Activated T-cell treated with anti-CD3 and anti-CD28 coated beads, Interleukin-2, amount 50 U/mL, for 48 hours (primary cell): ENCODE measurements around the gene NAV2.
A peak's percentile ranks its signal among the peaks of the same experiment; 100 is the strongest.

Experiments used
- DNase-seq, 2 experiments: peaks; one replicate each; pipeline ENCODE4 v3.0.0-alpha.2; 2020

Gene NAV2, protein sequence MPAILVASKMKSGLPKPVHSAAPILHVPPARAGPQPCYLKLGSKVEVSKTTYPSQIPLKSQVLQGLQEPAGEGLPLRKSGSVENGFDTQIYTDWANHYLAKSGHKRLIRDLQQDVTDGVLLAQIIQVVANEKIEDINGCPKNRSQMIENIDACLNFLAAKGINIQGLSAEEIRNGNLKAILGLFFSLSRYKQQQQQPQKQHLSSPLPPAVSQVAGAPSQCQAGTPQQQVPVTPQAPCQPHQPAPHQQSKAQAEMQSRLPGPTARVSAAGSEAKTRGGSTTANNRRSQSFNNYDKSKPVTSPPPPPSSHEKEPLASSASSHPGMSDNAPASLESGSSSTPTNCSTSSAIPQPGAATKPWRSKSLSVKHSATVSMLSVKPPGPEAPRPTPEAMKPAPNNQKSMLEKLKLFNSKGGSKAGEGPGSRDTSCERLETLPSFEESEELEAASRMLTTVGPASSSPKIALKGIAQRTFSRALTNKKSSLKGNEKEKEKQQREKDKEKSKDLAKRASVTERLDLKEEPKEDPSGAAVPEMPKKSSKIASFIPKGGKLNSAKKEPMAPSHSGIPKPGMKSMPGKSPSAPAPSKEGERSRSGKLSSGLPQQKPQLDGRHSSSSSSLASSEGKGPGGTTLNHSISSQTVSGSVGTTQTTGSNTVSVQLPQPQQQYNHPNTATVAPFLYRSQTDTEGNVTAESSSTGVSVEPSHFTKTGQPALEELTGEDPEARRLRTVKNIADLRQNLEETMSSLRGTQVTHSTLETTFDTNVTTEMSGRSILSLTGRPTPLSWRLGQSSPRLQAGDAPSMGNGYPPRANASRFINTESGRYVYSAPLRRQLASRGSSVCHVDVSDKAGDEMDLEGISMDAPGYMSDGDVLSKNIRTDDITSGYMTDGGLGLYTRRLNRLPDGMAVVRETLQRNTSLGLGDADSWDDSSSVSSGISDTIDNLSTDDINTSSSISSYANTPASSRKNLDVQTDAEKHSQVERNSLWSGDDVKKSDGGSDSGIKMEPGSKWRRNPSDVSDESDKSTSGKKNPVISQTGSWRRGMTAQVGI (N-terminal part only)

DNA sequence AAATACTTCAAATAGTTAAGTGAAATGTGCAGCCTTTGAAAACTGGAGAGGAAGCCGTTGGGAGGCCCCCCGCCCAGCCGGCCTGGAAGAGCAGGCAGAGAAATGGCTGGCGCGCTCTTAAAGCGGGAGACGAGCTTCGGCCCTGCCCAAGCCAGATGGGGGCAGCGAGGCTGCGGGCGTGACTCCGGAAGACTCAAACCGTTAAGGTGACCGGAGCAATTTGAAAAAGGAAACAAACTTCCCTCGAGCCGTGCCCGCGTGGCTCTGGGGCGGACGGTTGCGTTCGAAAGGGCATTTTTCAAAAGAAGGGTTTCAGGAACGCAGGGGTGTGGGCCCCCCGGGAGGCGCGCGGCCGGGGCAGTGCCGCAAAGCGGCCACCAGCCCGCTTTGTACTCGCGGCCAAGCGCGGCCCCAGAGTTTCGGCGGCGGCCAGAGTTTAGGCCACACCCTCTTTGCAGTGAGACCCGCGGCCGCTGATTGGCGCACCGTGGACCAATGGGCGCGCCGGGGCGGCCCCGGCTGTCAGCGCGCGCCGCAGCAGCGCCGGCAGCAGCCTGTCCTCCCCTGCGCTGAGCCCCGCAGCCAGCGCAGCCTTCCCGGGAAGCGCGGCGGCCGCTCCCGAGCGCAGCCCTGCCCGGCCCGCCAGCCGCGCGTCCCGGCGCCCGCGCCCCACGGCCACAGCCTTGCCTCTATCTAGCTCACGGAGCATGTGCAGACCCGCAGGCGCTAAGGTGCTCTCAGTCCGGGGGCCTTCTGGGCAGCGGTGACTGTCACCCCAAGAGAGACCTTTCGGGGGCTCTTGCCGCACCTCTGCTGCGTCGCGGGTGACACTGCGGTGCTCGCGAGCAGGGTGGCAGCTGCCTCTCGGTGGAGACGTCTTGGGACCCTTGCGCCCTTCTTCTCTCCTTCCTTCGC is at the start of gene NAV2:
NAV2 (plus strand) TSS at position 557 of the 915 bp plus-strand sequence. CDS start 859 bp downstream, outside the sequence.
- peak; percentile 80 to 82 for DNase-seq

DNA sequence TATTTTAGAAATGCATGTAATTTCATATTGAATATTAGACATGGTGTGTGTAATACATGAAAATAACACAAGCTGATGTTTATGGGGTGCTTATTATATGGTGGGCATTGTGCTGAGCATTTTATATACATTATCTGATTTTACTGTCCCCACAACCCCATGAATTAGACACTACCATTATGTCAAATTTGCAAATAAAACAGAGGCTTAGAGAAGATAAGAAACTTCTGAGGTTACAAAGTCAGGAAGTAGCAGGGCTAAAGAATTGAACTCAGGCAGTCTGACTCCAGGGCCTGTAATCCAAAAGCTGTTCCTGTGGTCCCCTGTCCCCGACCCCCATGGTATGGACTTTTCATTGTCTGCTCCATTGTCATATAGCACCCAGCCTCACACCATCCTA is 49.4 kb upstream of the NAV2 start:
- DNase-seq: no peak

DNA sequence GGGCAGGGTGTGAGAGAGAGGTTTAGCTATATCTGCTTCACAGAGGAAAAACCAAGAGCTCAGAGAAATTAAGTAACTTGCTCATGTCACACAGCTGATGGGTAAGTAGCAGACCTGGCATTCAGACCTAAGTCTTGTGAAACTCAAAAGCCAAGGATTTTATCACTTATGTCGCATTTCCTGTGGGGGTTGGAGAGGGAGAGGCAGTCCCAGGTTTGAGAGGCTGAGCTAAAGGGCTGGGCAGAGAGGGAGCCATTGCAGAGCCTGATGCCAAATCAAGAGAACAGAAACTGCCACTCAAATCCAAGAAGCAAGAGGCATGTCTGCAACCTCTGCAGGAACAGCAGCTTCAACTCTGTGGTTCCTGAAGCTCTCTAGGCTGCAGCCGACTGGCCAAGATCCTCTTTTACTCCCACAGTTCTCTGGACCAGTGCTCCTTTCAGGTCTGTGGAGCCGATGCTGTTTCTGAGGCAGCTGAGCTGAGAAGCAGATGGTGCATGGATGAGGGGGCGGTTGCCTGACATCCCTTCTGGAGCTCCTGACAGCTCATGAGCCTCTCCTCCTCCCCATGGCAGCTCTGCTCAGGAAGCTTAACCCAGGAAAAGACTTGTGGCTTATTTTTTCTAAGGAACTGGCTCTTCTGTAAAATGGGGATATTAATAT is 47.6 kb upstream of the NAV2 start:
- no peak for DNase-seq

DNA sequence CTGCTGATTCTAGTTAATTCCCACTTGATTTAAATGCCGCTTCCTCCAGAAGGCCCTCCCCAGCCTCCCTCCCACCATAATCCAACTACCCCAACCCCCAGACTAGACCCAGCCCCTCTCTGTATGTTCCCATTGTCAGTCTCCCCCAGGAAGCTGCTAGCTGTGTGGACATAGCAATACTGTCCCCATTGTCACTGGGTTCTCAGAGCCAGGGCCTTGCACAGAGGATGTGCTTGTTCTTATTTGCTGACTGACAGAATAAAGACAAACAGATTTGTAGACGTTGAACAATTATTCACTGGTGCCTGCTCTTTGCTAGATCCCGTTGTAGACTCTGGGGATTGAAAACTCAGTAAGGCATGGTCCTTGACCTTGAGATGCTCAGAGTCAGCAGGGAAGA is 45.7 kb upstream of the NAV2 start:
- no peak for DNase-seq

DNA sequence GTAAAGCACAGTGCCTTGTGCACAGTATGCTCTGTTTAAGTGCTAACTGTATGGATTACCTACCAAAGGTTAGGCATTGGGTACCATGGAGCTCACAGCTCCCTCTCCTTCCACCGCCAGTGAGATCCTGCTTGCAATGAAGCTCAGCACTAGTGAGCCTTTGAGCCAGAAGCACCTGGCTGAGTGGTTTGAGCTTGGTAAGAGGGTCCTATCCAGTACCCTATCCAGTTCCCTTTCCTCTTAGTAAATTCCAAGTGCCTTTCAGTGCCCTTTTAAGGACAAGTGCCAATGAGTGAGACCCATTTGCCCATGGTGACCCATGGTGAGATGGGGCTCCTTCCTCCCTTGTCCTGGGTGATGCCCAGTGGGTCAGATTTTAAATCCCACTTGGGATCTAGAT is 43.1 kb upstream of the NAV2 start:
- DNase-seq: no peak

DNA sequence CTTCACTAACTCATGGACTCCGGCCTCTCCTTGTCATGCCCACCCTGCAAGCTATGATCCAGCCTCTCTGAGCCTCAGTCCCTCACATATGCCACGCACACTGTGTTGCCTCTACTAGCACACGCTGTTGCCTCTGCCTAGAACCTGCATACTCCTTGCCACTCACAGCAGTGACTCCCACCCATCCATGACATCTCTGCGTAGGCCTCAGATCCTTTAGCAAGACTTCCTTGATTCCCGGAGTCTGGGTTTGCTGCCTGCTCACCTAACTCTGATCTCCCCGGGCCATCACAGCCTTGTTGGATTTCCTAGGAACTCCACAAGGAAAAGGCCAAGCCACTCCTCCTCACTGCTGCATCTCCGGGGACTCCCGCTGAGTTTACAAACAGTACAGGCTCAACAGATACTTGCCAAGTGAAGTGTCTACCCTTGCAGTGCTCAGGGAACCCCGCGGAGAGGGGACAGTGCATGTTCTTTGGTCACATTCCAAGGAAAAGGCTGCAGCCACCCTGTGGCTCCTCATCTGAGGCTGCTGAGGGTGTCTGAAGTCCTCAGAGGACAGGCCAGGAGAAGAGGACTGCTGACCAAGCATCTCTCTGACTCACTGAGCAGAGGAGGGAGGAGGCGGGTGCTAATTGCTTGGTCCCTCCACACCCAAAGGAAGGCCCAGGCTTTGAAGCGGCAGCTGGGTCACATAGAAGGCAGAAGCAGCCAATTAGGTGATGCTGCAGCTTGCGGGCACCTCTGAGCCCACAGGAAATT is 42.4 kb upstream of the NAV2 start:
- no peak for DNase-seq

DNA sequence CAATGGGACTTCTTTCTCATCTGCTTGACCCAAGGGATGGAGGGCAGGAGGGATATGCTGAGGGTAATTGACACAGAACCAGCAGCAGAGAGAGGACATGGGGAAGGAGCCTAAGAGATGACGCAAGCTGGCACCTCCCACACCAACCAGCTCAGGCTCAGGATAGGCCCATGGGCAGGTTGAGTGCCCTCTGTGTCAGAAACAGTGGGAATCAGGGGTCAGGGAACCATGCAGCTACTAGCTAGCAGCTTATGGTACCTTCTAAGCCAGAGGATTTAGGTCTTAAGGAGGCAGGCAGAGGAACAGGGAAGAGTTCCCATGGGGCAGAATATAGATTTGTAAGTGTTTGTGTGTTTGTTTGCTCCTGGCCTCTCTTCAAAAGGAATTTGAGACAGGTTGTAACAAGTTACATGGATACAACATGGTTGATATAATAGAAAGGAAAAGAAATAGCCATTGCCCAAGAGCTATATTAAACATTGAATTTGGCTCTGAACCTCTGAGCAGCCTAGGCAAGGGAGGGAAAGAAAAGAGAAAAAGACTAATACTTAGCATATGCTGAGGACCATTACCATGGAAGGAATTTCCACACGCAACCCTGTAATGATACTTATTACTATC is 39.9 kb upstream of the NAV2 start:
- DNase-seq: no peak

DNA sequence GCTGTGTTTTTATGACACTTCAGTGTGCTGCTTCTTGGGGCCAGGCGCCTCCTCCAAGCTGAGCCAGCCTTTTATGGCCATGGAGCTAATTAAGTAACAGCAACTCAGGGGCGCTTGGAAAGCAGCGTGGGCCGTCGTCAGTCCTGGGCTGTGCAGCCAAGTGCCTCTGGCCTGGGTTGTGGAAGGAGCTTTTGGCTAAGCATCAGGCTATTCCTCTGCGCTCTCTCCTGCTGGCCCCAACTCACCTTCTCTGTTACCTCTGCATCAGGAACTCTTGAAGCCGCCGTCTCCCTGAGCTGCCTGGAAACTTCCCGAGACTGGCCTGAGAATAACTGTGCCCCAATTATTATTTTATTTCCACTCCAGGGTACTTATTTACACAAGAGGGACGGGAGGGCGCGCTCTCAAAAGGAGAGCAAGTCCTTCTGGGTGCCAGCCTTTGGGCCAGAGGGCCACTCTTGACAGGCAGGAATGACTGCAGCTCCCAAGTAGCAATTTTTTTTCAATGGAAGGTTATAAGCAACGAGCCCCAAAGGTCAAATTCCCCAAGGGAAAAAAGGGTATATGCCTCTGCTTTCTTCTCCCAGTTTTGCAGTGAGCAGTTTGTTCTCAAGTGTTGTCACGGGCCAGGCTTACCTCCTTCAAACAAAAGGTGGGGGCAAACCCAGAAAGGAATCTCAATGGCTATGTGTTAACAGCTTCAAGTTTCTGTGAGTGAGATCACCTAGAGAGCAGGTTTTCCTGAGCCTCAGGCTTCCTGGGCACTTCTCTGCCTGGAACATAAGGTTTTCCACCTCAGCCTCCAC is 38.5 kb upstream of the NAV2 start:
- DNase-seq: no peak

DNA sequence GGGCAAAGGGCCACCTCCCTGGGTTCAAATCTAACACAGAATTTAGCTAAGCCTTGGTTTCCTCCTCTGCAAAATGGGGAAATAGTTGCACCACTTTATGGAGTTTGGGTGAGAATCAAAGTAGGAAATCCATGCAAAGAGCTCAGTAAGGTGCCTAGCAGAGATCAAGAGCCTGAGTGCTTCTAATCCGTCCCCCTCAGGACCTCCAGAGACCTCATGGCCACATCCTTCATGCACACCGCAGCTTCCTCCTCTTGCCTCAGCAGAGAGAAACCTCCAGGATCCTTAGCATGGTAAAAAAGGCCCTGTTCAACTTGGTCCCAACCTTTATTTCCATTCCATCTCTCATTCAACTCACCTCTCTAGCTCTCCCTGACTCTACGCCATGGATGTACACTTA is 37.8 kb upstream of the NAV2 start:
- no peak for DNase-seq

DNA sequence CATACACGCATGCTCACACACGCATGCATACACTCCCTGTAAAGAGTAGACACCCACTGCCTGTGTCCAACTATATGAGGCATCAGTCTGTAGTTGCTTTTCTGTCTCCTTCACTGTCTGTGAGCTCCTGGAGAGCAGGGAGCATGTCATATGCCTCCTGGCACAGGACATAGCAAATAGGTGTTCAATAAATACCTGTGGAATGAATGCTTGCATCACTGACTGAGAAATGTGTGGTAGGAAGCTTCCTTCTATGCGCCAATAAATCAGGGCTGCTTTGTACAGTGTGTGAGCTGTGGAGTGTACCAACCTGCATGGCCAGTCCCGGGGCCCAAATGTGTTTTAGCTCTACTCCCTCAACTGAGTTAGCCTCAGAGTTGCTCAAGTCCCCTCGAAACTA is 37.2 kb upstream of the NAV2 start:
- no peak for DNase-seq

DNA sequence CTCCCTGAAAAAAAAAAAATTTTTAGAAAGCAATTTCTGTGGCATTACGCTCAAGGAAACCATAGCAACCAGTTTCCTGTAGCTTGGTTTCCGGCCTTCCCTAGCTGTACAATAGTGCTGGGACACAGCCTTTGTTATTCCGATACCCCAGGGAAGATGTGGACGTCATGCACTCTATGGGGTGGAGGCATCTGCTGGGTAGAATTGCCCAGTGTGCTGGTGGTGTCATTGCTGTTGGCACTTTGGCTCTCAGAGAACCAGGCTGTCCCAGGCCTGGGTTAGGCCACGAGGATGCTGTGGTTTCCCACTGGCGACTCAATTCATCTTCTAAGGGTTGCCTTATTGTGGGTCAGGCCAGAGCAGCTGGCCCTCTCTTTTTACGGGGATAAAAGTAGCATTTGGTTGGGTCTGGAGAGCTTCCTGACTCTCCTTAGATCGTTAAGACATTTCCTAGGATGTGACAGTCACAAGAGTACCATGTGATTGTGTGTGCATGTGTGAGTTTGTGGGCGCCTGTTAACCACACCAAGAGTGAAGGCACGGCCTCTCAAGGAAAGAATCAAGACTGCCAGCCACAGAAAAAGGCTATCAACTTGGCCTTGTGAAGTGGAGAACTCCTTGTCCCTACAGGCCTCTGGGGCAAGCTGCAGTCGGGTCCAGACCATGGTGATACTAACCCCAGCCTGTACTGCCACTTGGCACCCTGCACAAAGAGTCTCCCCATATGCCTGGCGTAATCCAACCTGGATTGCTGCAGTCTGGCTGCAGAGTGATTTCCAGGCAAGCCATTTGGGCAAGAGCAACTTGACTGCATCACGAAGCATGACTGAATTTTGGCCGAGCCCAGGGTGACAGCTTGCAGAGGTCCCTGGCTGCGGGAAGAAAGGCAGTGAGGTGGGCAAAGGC is 35.9 kb upstream of the NAV2 start:
- DNase-seq: no peak

DNA sequence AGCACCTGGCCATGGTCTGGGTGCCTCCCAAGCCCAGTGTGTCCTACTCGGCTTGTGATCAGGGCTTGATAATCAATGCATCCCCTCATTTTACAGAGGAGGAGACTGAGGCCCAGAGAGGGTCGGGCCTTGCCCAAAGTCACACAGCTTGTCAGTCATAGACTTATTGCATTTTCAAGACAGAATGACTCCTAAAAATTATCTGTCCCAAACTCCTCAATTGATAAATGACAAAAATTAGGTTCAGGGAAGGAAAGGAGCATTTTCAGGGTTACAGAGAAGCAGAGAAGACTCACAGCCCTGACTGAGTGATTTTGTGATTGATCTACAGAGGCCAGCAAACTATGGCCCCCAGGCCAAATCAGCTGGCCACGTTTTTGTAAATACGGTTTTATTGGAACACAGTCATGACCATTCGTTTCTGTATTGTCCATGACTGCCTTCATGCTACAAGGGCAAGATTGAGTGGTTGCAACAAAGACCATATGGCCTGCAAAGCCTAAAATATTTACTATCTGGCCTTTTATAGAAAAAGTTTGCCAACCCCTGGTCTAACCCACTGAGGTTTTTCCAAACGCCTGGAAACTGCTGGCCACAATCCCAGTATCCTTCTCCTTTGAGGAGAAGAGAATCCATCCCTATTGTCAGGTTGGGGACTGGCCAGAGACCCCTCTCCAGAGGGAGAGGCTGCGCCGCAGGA is 35.1 kb upstream of the NAV2 start:
- no peak for DNase-seq

DNA sequence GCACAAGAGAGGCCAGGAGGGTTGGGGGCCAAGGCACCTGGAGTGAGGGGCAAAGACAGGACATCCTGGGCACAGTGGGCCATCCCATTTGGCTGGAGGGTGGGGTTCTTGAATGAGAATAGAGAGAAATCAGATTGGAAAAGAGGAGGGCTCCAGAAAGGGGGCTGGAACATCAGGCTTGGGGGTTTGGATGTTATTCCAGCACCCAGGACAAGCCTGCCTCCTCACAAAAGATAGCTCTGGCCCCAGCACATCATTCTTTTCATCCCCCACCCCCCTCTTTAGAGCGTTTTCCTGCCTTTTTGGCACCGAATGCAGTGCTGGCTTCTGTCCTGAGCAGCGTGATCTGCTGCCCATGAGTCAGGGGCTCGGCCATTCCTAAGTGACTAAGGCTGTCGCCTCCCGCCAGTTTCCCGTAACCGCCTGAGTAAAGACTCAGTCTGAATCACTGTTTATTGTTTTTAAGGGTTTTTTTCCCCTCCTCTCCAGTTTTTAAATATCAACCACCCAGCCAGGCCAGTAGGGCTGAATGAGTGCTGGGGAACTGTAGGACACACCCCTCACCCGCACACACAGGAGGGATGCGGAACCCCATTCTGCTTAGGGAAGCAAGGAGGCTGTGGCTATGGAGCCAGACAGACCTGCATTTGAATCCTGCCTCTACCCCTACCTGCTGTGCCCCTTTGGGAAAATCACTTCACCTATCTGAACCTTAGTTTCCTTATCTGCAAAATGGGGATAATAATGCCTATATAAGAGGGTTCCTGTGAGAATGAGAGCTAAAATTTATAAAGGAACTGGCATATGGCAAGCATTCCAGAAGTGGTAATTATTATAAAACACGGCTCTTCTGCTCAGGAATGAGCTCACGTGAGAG is 32.4 kb upstream of the NAV2 start:
- no peak for DNase-seq

DNA sequence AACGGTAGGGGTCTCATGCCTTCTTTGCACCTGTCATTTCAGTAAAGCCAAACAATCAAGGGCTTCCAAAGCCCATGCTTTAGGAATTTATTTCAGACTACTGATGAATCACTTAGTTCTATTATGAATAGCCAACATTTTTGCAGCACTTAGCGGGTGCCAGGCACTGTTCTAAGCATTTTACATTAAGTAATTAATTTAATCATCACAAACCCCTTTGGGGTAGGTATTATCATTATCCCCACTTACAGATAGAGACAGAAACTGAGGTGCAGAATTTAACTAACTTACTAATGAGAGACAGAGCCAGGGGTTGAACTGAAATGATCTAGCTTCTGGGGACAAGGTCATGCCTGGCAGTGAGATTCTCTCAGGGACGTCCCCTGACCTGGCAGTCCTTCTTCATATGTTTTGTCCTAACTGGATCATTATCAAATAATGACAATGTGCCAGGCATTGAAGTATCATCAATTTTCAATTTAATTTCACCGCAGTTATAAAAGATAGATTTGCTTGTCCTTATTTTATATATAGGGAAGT is 31.7 kb upstream of the NAV2 start:
- no peak for DNase-seq

DNA sequence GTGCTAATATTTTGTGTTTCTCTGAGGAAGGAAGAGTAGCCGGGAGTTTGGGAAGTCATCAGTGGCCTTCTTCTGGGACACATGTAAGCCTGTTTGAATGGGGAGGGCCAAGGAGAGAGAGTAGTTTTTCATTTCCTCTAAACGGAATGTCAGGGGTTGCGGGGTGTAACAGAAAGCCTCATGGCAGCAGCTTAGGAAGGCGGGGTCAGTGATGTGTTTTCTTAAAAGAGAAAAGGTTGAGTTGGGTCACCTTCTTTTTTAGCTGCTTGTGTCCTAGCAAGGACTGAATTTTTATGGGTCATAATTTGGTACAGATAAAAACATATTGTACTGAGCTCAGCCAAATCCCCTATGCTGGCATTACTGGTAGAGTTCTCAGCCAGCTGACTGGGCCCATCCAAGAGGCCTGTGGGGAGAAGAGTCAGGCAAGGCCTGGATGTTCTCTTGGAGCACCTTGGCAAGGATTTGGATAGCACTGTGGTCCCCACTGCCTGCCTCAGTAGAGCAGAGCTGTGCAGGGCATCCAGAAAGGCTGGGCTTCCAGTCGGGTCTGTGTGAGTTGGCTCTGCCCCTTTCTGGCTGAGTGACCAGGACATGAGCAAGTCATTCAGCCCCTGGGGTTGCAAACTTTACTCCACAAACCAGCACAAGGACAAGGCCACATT is 29.4 kb upstream of the NAV2 start:
- no peak for DNase-seq

DNA sequence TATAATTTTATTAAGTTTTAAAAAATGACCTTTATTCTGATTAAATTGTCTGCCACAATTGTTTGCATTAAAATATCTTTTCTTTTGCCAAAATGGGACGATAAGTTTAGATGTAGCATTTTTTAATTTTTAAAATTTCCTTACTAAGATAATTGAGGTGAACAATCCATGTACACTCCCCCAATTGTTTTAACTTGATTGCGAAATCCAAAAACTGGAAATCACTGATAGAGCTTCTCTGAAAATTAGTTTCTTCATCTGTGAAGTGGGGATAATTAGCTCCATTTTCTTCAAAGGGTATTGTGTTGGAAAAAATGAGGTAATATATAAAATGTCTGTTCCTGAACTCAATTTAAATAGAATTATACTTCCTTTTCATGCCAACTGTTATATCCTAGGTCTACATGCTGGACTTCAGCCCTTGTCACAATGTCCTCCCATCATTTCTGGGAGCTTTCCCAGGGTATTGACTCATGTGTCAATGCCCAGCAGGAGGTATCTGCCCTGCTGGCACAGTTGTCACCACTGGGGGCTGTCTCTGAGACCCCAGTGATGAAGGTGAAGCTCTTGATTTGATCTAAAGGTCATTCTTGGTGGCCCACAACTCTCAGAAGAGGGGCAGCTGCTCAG is 28.7 kb upstream of the NAV2 start:
- no peak for DNase-seq
